Neuron (in vitro differentiated cells): Measurements from ENCODE around the gene BCR.

Experiments
- H2AFZ ChIP-seq: one replicate; pipeline ENCODE4 v1.6.1; 2013; ENCODE audit warnings: low read depth, mild to moderate bottlenecking, inconsistent platforms, low read length, moderate library complexity
- H3K27me3 ChIP-seq: one replicate; pipeline ENCODE4 v1.6.1; 2013; ENCODE audit warnings: low read length; ENCODE audit not compliant: insufficient read depth
- H3K36me3 ChIP-seq: one replicate; pipeline ENCODE4 v1.6.1; 2013; ENCODE audit warnings: low read length; ENCODE audit not compliant: insufficient read depth
- H3K4me1 ChIP-seq: one replicate; pipeline ENCODE4 v1.6.1; 2013; ENCODE audit warnings: low read length; ENCODE audit not compliant: insufficient read depth
- H3K4me3 ChIP-seq: 2 replicates; pipeline ENCODE4 v1.5.1; 2013; ENCODE audit warnings: mild to moderate bottlenecking, low read length, moderate library complexity
- H3K9me3 ChIP-seq: one replicate; pipeline ENCODE4 v1.6.1; 2013; ENCODE audit warnings: low read length

The BCR gene

GRCh38 chr22:23187211-23187610 lies 6.9 kb downstream of the BCR start:
- H2AFZ ChIP-seq, result no peak overlapping the region
- H3K9me3 ChIP-seq, result peaks cover 9% of the 10 kb centered on the region
- peaks cover 29% of the 10 kb centered on the region for H3K36me3 ChIP-seq

DNA sequence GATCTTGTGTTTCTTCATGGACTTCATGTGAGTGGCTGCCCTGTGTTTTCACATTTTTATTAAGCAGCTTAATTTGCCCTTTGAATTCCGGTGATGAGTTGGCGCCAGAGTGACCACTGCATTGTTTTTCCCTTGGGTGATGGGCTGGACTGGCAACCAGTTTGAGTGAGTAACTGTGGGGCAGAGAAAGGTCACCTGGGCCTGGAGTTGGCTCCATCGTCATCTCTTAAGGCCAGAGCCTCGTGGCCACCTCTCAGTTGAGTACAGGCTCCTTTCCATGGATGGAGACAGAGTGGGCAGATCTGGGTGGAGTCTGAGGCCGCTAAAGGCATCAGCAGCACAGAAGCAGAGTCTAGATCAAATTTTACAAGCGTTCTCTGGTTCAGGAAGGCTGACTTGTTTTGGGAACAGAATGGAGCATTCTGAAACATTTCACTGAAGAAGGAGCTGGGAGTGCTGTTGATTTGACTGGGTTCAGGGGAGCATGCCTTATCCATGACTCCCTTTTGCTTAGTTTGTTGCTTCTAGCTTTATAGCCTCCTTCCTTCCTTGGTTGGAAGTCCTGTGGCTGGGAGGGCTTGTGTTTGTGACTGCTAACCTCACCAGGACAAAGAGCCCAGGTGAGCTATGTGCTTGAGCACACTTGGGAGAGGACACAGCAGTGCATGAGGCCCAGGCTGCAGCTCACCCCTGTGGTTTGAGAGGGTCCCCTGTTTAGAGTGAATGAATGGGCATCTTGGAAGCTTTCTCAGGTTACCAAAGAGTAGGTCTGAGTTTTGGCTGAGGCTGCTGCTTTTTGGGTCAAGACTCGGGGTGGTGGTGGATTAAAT lies 7.8 kb downstream of the BCR start:
- Histone ChIP-seq H3K4me3 (no peak overlapping the region), H2AFZ (no peak overlapping the region), H3K4me1 (peaks cover 19% of the 10 kb centered on the region), H3K9me3 (peaks cover 9% of the 10 kb centered on the region), H3K27me3 (no peaks in the 10 kb centered on the region), H3K36me3 (peaks cover 30% of the 10 kb centered on the region)

More at GRCh38 chr22:23187211-23187610, 6.9 kb downstream of the BCR start:
- no peak overlapping the region for H3K4me3 ChIP-seq
- H3K27me3 ChIP-seq, result no peaks in the 10 kb centered on the region
- H3K4me1 ChIP-seq, result peaks cover 28% of the 10 kb centered on the region

DNA sequence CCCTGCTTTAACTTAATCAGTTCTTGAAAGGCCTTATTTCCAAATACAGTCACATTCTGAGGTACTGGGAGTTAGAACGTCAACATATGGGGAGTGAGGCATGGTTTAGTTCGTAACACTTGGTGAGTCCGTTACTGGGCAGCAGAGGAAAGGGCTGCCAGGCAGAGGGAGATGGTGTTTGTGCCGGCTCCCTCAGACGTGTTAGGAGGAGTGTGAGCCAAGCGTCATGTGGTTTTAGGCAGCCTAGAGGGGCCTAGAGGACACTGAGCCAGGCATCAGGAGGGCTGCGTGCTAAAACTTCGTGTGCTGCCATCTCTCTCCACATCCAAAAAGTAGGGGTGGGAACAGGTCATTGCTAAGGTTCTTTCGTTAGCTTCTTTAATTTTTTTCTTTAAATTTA lies 10.2 kb downstream of the BCR start:
- H3K4me3 ChIP-seq, result no peak overlapping the region
- H3K9me3 ChIP-seq, result peaks cover 9% of the 10 kb centered on the region
- H3K36me3 ChIP-seq, result peaks cover 35% of the 10 kb centered on the region
- no peak overlapping the region for H2AFZ ChIP-seq
- H3K27me3 ChIP-seq, result no peaks in the 10 kb centered on the region
- no peaks in the 10 kb centered on the region for H3K4me1 ChIP-seq

DNA sequence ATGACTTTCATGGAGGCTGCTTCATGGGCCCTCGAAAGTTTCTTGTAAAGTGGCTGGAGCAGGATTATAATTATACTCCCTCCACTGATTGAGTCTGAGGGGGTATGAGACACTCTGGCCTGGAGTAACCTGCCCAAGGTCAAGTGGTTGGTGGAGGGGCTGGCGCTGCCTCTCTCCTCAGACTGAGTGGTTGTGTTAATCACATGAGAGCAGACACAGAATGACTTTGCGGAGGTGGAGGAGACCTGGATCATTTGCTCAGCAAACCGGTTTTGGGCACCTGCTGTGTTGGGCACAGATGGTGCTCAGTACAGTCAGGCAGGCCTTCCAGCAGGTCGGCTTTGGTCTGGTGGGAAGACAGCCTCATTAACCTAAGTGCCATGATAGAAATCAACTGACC lies 11.8 kb downstream of the BCR start:
- Histone ChIP-seq H3K9me3 (peaks cover 9% of the 10 kb centered on the region), H2AFZ (no peak overlapping the region), H3K36me3 (peaks cover 34% of the 10 kb centered on the region), H3K4me3 (no peak overlapping the region), H3K4me1 (no peaks in the 10 kb centered on the region), H3K27me3 (no peaks in the 10 kb centered on the region)

GRCh38 chr22:23192558-23192957 lies 12.2 kb downstream of the BCR start:
- H3K4me3 ChIP-seq, result no peak overlapping the region
- peaks cover 9% of the 10 kb centered on the region for H3K9me3 ChIP-seq
- peaks cover 33% of the 10 kb centered on the region for H3K36me3 ChIP-seq
- H3K27me3 ChIP-seq, result no peaks in the 10 kb centered on the region
- H3K4me1 ChIP-seq, result no peaks in the 10 kb centered on the region
- no peak overlapping the region for H2AFZ ChIP-seq

DNA sequence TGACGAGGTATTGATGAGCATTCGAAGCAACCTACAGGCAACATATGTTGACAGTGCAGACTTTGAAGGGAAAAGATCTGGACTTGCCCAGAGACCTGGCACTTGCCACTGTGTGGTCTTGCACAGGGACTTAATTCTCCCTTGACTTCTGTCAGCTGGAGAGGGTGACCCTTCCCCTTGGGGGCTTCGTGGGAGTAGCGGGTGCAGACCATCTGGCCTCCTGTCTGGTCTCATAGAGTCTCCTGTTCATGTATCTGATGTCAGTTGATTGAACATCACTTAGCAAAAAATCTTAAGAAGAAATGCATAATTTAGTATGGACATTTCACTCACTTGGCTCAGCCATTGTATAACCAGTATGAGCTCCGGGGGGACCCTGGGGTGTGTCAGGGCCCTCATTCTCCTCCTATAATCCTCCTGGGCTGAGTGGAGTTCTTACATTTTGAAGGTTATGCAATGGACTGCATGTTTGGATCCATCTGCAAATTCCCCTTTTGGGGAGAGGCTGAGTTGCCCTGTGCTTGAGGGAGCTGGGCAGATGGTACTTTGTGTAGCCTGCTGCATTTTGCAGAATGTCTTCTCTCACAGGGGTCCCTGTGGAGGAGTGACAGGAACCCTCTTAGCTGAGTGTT lies 13.0 kb downstream of the BCR start:
- peaks cover 9% of the 10 kb centered on the region for H3K9me3 ChIP-seq
- H3K36me3 ChIP-seq, result peaks cover 26% of the 10 kb centered on the region
- H3K27me3 ChIP-seq, result no peaks in the 10 kb centered on the region
- H2AFZ ChIP-seq, result no peak overlapping the region
- H3K4me1 ChIP-seq, result no peaks in the 10 kb centered on the region
- H3K4me3 ChIP-seq, result no peak overlapping the region

DNA sequence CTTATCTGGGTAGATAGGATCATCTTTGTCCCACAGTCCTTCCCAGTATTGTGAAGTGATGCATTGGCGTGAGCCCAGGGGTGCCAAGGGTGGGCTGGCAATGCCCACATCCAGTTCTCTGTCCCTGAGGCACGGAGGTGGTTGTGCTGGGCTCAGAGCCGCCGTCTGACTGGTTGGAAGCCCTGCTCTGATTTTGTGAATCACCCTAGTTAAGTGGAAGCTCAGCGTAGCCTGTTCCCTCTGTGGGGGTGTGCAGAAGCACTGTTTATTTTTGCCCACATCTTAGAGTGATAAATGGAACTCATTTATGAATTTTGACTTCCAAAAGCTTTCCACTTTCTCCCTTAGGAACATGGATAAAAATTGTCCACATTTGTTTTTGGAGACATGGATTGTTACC lies 13.6 kb downstream of the BCR start:
- no peaks in the 10 kb centered on the region for H3K27me3 ChIP-seq
- H3K4me3 ChIP-seq, result no peak overlapping the region
- no peak overlapping the region for H2AFZ ChIP-seq
- no peaks in the 10 kb centered on the region for H3K4me1 ChIP-seq
- peaks cover 11% of the 10 kb centered on the region for H3K9me3 ChIP-seq
- H3K36me3 ChIP-seq, result peaks cover 23% of the 10 kb centered on the region

DNA sequence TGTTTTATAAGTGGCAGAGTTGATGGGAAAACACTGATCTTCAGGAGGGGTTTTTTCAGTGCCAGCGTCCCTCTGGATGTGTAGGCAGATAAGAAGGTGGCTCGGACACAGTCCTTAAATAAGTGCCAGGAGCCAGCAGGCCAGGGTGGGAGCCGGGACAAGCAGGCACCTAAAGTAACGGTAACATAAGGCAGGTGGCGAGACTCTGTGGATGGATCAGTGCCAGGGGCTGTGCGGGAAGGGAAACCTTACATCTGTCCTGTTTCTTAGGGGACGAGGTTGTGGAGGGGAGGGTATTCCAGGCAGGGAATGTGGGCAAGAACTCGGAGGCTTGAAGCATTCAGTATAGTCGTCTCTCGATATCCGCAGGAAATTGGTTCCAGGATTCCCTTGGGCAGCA lies 15.9 kb downstream of the BCR start:
- no peaks in the 10 kb centered on the region for H3K27me3 ChIP-seq
- peaks cover 20% of the 10 kb centered on the region for H3K36me3 ChIP-seq
- peaks cover 7% of the 10 kb centered on the region for H3K9me3 ChIP-seq
- H3K4me3 ChIP-seq, result no peak overlapping the region
- no peak overlapping the region for H2AFZ ChIP-seq
- H3K4me1 ChIP-seq, result peaks cover 6% of the 10 kb centered on the region

DNA sequence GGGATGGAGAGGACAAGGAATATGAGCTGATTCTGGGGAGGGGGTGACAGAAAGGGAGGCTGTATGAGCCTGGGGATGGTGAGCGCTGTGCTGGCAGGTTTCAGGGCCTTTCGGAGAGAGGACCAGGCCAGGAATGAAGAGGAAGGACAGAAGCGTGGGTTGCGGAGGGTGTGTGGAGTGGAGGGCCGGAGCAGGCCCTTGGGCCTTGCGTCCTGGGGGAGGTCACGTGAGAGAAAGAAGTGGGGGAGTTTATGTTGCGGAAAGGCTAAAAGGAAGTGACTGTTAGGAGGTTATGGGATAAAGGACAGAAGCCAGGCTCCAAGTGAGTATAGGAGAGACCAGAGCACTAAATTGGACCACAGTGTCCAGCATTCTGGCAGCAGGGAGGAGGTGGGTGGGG lies 17.5 kb downstream of the BCR start:
- peaks cover 14% of the 10 kb centered on the region for H3K36me3 ChIP-seq
- H2AFZ ChIP-seq, result no peak overlapping the region
- H3K4me1 ChIP-seq, result peaks cover 6% of the 10 kb centered on the region
- H3K4me3 ChIP-seq, result no peak overlapping the region
- H3K9me3 ChIP-seq, result peaks cover 3% of the 10 kb centered on the region
- no peaks in the 10 kb centered on the region for H3K27me3 ChIP-seq

DNA sequence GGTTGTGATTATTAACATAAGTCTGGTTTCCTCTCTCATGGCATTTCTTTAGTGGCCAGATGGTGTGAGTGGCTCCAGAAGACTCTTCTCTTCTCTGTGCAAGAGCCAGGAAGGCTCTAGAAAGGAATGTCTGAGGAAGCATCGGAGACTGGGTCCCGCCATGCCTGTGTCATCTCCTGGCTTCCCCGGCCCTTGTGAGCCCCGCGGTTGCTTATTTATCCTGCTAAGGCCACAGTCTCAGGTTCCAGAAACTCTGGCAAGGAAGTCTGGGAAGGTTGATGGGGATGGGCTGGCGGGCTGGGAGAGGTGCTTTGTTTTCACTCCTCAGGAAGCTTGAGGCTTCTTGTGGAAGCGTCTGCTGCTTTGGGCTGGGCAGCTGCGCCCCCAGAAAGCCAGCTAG lies 18.9 kb downstream of the BCR start:
- H3K4me3 ChIP-seq, result no peak overlapping the region

DNA sequence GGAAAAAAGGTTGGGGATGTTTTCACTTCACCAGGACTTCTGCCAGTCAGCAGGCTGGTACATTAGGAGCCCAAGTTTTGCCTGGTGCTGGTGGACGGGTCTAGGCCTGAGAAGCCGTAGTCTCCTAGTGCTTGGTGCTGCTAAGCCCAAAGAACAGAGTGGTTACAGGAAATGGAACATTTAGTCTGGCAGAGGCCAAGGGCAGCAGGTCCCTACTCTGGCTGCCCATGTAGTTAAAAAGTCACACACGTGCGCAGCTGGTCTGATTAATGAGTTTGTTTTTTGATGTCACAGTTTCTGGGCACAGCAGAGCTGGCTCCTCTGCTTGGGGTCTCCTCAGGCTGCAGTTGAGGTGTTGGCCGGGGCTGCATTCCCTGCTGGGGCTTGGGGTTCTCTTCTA lies 20.6 kb downstream of the BCR start:
- no peaks in the 10 kb centered on the region for H3K27me3 ChIP-seq
- H3K4me1 ChIP-seq, result peaks cover 6% of the 10 kb centered on the region
- no peak overlapping the region for H3K4me3 ChIP-seq
- peaks cover 3% of the 10 kb centered on the region for H3K9me3 ChIP-seq
- peaks cover 25% of the 10 kb centered on the region for H3K36me3 ChIP-seq
- no peak overlapping the region for H2AFZ ChIP-seq

More for the DNA sequence above, 18.9 kb downstream of the BCR start:
- no peak overlapping the region for H2AFZ ChIP-seq
- peaks cover 6% of the 10 kb centered on the region for H3K4me1 ChIP-seq
- H3K9me3 ChIP-seq, result peaks cover 3% of the 10 kb centered on the region
- no peaks in the 10 kb centered on the region for H3K27me3 ChIP-seq
- peaks cover 19% of the 10 kb centered on the region for H3K36me3 ChIP-seq

- no peak overlapping the region for H2AFZ ChIP-seq
- H3K36me3 ChIP-seq, result peaks cover 19% of the 10 kb centered on the region
- no peaks in the 10 kb centered on the region for H3K27me3 ChIP-seq
- H3K4me1 ChIP-seq, result peaks cover 6% of the 10 kb centered on the region
- no peak overlapping the region for H3K4me3 ChIP-seq
- peaks cover 3% of the 10 kb centered on the region for H3K9me3 ChIP-seq
Observed at GRCh38 chr22:23202812-23203451, 22.6 kb downstream of the BCR start.

DNA sequence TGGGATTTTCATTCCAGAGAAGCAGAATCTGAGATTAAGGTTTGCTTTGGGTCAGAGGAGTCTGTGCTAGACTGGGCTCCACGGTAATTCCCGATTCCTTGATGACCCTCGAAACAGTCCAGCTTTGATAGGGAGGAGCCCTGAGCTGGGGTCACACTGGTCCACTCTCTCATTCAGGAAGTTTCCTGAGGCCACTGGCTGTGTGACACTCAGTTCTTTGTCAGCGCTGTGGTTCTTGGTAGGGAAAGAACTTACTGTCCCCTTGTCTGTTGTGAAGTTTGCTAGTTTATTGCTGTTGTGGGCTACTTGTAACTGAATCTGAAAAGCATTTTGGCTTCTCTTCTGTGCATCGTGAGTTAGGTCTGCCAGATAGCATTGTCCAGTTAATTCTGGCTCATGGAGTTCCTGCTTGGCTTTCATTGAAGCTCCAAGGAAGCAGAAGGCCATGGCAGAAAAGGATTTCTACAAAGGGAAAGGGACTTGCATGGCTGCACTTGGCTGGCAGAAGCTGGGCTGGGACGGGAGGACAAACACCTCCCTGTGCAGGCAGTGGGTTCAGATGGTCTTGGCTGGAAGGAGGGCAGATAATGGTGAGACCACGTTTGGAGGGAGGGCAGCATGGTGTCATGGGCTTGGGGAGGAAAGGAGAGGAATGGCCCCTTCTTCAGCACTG lies 23.3 kb downstream of the BCR start:
- Histone ChIP-seq H3K27me3 (no peaks in the 10 kb centered on the region), H3K9me3 (peaks cover under 1% of the 10 kb centered on the region), H2AFZ (no peak overlapping the region), H3K4me3 (no peak overlapping the region), H3K36me3 (peaks cover 19% of the 10 kb centered on the region), H3K4me1 (peaks cover 6% of the 10 kb centered on the region)
